Measurements from ENCODE around the gene SPON2. TPM values are rescaled to one million over a fixed set of nuclear protein-coding genes. Genes with fewer than 3 reads are reported as not detected.

The SPON2 gene
- total and polyA plus RNA-seq, 2 of the 4 experiments (the other 2 are of a cell fraction) = 21.1 to 177 TPM

DNA sequence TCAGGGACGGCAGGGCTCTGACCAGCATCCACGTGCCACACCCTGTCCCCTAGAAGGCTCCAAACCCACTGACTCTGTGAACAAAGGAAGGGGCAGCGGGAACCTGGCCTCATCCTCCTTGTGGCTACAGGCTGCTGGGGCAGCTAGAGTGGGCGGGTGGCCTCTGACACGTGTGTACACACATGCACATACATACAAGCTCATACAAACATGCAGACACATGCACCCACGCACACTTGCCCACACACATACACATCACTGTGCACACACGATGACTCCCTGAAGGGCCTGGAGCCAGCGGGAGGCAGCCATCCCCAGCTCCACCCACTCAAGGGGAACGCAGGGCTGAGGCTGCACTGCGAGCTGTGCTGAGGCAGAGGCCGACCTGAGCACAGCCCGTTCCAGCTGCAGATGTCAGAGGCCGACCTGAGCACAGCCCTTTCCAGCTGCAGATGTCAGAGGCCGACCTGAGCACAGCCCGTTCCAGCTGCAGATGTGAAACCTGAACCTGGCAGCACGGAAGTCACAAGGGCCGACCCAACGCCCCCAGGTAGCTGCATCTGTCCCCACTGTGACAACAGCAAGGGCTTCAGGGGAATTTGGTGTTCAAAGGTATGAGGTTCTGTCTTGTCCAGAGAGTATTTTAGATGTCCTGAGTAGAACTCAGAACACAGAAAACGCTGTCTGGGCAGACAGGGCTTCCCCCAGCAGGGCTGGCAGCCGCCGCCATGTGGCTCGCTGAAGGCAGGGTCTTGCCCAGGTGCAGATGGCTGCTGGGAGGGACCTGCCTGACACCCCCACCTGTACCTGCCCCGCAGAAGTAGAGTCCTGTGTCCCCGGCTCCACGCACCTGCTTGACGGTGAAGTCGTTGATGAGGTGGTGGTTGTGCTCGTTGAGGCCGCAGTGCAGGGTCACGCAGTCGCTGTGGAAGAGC is 43.0 kb upstream of the SPON2 start:
- WGBS, 2 experiments (ENCODE audit: extremely low coverage in 2 of 2, insufficient read length in 1 of 2) = 73% methylated on average over 11 of the region's 31 CpGs; no CpG with 5 or more reads in 1 of the 2 experiments
- peak; percentile 30 for ATAC-seq (ENCODE audit: low read depth)
- peaks cover 70% of the 10 kb centered on the region for H3K36me3 ChIP-seq (ENCODE audit: control insufficient read depth, insufficient read depth, low read length)
- no peak for TF ChIP-seq POLR2A (IDR thresholded peaks at IDR 0.05; ENCODE audit: low read depth, low read length)
- no peak for TF ChIP-seq FOS (IDR thresholded peaks at IDR 0.05; ENCODE audit: low read depth, low read length)
- no peak for TF ChIP-seq BHLHE40 (IDR thresholded peaks at IDR 0.05; ENCODE audit: low read depth, low read length)
- no peak for TF ChIP-seq MXI1 (IDR thresholded peaks at IDR 0.05; ENCODE audit: borderline replicate concordance, low read depth, low read length)
- TF ChIP-seq MAZ (IDR thresholded peaks at IDR 0.05; ENCODE audit: borderline replicate concordance, low read depth, low read length) = no peak
- no peak for TF ChIP-seq RAD21 (IDR thresholded peaks at IDR 0.05; ENCODE audit: low read length)
- TF ChIP-seq, protein P1, sequence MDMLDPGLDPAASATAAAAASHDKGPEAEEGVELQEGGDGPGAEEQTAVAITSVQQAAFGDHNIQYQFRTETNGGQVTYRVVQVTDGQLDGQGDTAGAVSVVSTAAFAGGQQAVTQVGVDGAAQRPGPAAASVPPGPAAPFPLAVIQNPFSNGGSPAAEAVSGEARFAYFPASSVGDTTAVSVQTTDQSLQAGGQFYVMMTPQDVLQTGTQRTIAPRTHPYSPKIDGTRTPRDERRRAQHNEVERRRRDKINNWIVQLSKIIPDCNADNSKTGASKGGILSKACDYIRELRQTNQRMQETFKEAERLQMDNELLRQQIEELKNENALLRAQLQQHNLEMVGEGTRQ (IDR thresholded peaks at IDR 0.05; ENCODE audit: low read depth, low read length) = no peak
- no peak for TF ChIP-seq CHD1 (IDR thresholded peaks at IDR 0.05; ENCODE audit: low read depth, low read length)
- no peak for TF ChIP-seq MAFK (IDR thresholded peaks at IDR 0.05; ENCODE audit: low read depth, low read length)
- TF ChIP-seq, protein P2, sequence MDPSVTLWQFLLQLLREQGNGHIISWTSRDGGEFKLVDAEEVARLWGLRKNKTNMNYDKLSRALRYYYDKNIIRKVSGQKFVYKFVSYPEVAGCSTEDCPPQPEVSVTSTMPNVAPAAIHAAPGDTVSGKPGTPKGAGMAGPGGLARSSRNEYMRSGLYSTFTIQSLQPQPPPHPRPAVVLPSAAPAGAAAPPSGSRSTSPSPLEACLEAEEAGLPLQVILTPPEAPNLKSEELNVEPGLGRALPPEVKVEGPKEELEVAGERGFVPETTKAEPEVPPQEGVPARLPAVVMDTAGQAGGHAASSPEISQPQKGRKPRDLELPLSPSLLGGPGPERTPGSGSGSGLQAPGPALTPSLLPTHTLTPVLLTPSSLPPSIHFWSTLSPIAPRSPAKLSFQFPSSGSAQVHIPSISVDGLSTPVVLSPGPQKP (IDR thresholded peaks at IDR 0.05; ENCODE audit: borderline replicate concordance, low read depth, low read length) = no peak
- TF ChIP-seq RFX5 (IDR thresholded peaks at IDR 0.05; ENCODE audit: low read depth, low read length) = no peak
- no peak for TF ChIP-seq CEBPB (IDR thresholded peaks at IDR 0.05; ENCODE audit: low read depth, low read length)
- TF ChIP-seq NFE2L2 (IDR thresholded peaks at IDR 0.05; ENCODE audit: low read depth, low read length) = no peak
- TF ChIP-seq, protein P3, sequence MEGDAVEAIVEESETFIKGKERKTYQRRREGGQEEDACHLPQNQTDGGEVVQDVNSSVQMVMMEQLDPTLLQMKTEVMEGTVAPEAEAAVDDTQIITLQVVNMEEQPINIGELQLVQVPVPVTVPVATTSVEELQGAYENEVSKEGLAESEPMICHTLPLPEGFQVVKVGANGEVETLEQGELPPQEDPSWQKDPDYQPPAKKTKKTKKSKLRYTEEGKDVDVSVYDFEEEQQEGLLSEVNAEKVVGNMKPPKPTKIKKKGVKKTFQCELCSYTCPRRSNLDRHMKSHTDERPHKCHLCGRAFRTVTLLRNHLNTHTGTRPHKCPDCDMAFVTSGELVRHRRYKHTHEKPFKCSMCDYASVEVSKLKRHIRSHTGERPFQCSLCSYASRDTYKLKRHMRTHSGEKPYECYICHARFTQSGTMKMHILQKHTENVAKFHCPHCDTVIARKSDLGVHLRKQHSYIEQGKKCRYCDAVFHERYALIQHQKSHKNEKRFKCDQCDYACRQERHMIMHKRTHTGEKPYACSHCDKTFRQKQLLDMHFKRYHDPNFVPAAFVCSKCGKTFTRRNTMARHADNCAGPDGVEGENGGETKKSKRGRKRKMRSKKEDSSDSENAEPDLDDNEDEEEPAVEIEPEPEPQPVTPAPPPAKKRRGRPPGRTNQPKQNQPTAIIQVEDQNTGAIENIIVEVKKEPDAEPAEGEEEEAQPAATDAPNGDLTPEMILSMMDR (conservative IDR thresholded peaks at IDR 0.05; ENCODE audit: low read depth, low read length) = no peak
- TF ChIP-seq RCOR1 (IDR thresholded peaks at IDR 0.05; ENCODE audit: insufficient replicate concordance, low read length) = no peak

More for the DNA sequence above, 43.0 kb upstream of the SPON2 start:
- no peak overlapping the region for H4K8ac ChIP-seq (ENCODE audit: low read depth in 2 of 2, low read length in 2 of 2)
- no peaks in the 10 kb centered on the region for H3K9me3 ChIP-seq (ENCODE audit: control insufficient read depth, insufficient read depth, low read length)
- H3K56ac ChIP-seq (ENCODE audit: extremely low read depth, insufficient read depth, low read length) = no peak overlapping the region
- dilution Hi-C loops (cut with HindIII; ENCODE audit: low sequenced_read_pairs, unreplicated experiment) = no loop called here
- peaks cover 17 to 62% of the 10 kb centered on the region in 2 experiments for H3K79me1 ChIP-seq (ENCODE audit: low read depth in 1 of 2, low read length in 2 of 2)
- H4K5ac ChIP-seq (ENCODE audit: low read depth, low read length) = no peak overlapping the region
- intact Hi-C loops (cut with micrococcal nuclease) = no loop called here
- no peak overlapping the region for H2AK9ac ChIP-seq (replicated peaks; ENCODE audit: low read depth, low read length, poor library complexity)
- H3K27ac ChIP-seq (ENCODE audit: insufficient read depth, low read length) = no peak overlapping the region
- H4K91ac ChIP-seq (ENCODE audit: insufficient read depth, low read depth, low read length) = no peak overlapping the region
- no peak overlapping the region for H2AFZ ChIP-seq (replicated peaks; ENCODE audit: low read length, poor library complexity)
- H3K4me1 ChIP-seq (ENCODE audit: control insufficient read depth, insufficient read depth, low read length) = peaks cover 11% of the 10 kb centered on the region
- ChIA-PET POLR2A (ENCODE audit: unreplicated experiment) (no interaction called here), CTCF (no interaction called here)
- H2BK15ac ChIP-seq (ENCODE audit: low read depth, low read length) = no peak overlapping the region
- H3K27me3 ChIP-seq (ENCODE audit: control insufficient read depth, insufficient read depth, low read length) = no peaks in the 10 kb centered on the region
- no peak overlapping the region for H3K4me3 ChIP-seq (ENCODE audit: insufficient read depth, low read depth, low read length)
- H2BK20ac ChIP-seq (ENCODE audit: low read depth, low read length) = no peak overlapping the region
- in situ Hi-C loops (cut with MboI; ENCODE audit: low sequenced_read_pairs) = no loop called here
- no TSS peak for BruUV-seq (replicated peaks)
- H2AK5ac ChIP-seq (ENCODE audit: low read depth, low read length) = no peak overlapping the region
- peaks cover 7% of the 10 kb centered on the region; the same call in 1 of the 2 replicates for H3K9me1 ChIP-seq (ENCODE audit: insufficient read depth, low read length)
- no peak overlapping the region for H3K18ac ChIP-seq (ENCODE audit: low read depth, low read length)
- H3K4me2 ChIP-seq (ENCODE audit: low read depth, low read length) = no peak overlapping the region
- no peak overlapping the region for H3K9ac ChIP-seq (ENCODE audit: low read depth, low read length)
- H3K23ac ChIP-seq (ENCODE audit: low read depth, low read length) = no peak overlapping the region
- no peak overlapping the region for H2BK5ac ChIP-seq (ENCODE audit: low read depth, low read length, poor library complexity, severe bottlenecking)
- no peak overlapping the region for H3K14ac ChIP-seq (replicated peaks; ENCODE audit: low read depth, low read length)
- H2BK120ac ChIP-seq (ENCODE audit: low read depth, low read length) = no peak overlapping the region
- DNase-seq = no peak
- no peak overlapping the region for H3K4ac ChIP-seq (ENCODE audit: low read depth, low read length)
- no peaks in the 10 kb centered on the region; the same call in none of the 2 replicates for H4K20me1 ChIP-seq (ENCODE audit: insufficient read depth, low read length)

Data from IMR-90 (cell line).